ENCODE measurements around the gene AFF1.

GRCh38 chr4:86924811-86925210 lies 10.0 kb upstream of the AFF1 start:
- TF ChIP-seq CTCF (conservative IDR thresholded peaks at IDR 0.05; ENCODE audit: low read depth, low read length) (no peak), MAFK (IDR thresholded peaks at IDR 0.05; ENCODE audit: low read depth, low read length) (no peak), USF2 (IDR thresholded peaks at IDR 0.05; ENCODE audit: low read depth, low read length) (no peak), RCOR1 (IDR thresholded peaks at IDR 0.05; ENCODE audit: insufficient replicate concordance, low read length) (no peak), POLR2A (IDR thresholded peaks at IDR 0.05; ENCODE audit: low read depth, low read length) (no peak), SMC3 (IDR thresholded peaks at IDR 0.05; ENCODE audit: low read depth, low read length) (no peak), CEBPB (IDR thresholded peaks at IDR 0.05; ENCODE audit: low read depth, low read length) (no peak), FOS (IDR thresholded peaks at IDR 0.05; ENCODE audit: low read depth, low read length) (no peak), MXI1 (IDR thresholded peaks at IDR 0.05; ENCODE audit: borderline replicate concordance, low read depth, low read length) (no peak), RFX5 (IDR thresholded peaks at IDR 0.05; ENCODE audit: low read depth, low read length) (no peak), RAD21 (IDR thresholded peaks at IDR 0.05; ENCODE audit: low read length) (no peak), NFE2L2 (IDR thresholded peaks at IDR 0.05; ENCODE audit: low read depth, low read length) (no peak), MAZ (IDR thresholded peaks at IDR 0.05; ENCODE audit: borderline replicate concordance, low read depth, low read length) (no peak)

Measured in IMR-90 (cell line).